Liver (tissue), 9 donors: ENCODE results near the gene MSH6. TPM values are rescaled to one million over a fixed set of nuclear protein-coding genes. Genes with fewer than 3 reads are reported as not detected.

ENCODE experiments used
- DNase-seq: peaks from one replicate; pipeline ENCODE4 v3.0.0-alpha.2; 2017; ENCODE audit warnings: low spot score
- H3K27ac ChIP-seq, 2 donors: one replicate each; pipeline ENCODE4 v1.7.0; 2013; ENCODE audit warnings: inconsistent platforms in 2 of 2, low read length in 2 of 2, control low read depth in 1 of 2, low read depth in 1 of 2, mild to moderate bottlenecking in 1 of 2
- H3K27me3 ChIP-seq, 4 donors: one replicate each; pipeline versions ENCODE4 v1.6.1 to v1.7.0; 2013; ENCODE audit warnings: low read length in 3 of 4, inconsistent platforms in 1 of 4, mild to moderate bottlenecking in 1 of 4, moderate library complexity in 1 of 4; ENCODE audit not compliant: control insufficient read depth in 4 of 4, insufficient read depth in 4 of 4
- H3K36me3 ChIP-seq, 4 donors: one replicate each; pipeline versions ENCODE4 v1.6.1 to v1.7.0; 2013; ENCODE audit warnings: low read length in 3 of 4, mild to moderate bottlenecking in 3 of 4, low read depth in 1 of 4, moderate library complexity in 1 of 4; ENCODE audit not compliant: control insufficient read depth in 4 of 4, insufficient read depth in 3 of 4
- H3K4me1 ChIP-seq, 4 donors: one replicate each; pipeline versions ENCODE4 v1.6.1 to v1.7.0; 2013; ENCODE audit warnings: low read length in 3 of 4, mild to moderate bottlenecking in 3 of 4, moderate library complexity in 1 of 4; ENCODE audit not compliant: control insufficient read depth in 4 of 4, insufficient read depth in 4 of 4
- H3K4me3 ChIP-seq, 3 donors: one replicate each; pipeline versions ENCODE4 v1.6.1 to v1.7.0; 2013; ENCODE audit warnings: low read length in 3 of 3, control low read depth in 1 of 3, low read depth in 1 of 3, mild to moderate bottlenecking in 1 of 3
- H3K9ac ChIP-seq, 2 donors: one replicate each; pipeline ENCODE4 v1.7.0; 2013; ENCODE audit warnings: low read length in 2 of 2, mild to moderate bottlenecking in 2 of 2, moderate library complexity in 2 of 2, control low read depth in 1 of 2, low read depth in 1 of 2
- H3K9me3 ChIP-seq, 4 donors: one replicate each; pipeline versions ENCODE4 v1.6.1 to v1.7.0; 2013; ENCODE audit warnings: low read length in 3 of 4; ENCODE audit not compliant: control insufficient read depth in 4 of 4
- EGR1 ChIP-seq, 2 donors: IDR thresholded peaks; 2 replicates each; pipeline ENCODE4 v1.6.1; 2016 to 2018; ENCODE audit warnings: antibody characterized with exemption in 2 of 2, low read depth in 2 of 2
- GABPA ChIP-seq, 2 donors: IDR thresholded peaks in 1 of 2; conservative IDR thresholded peaks in 1 of 2; 2 replicates each; pipeline ENCODE4 v1.6.1; 2016; ENCODE audit warnings: antibody characterized with exemption in 2 of 2, mild to moderate bottlenecking in 1 of 2, moderate library complexity in 1 of 2
- HNF4G ChIP-seq: IDR thresholded peaks from 2 replicates; pipeline ENCODE4 v1.6.1; 2016; ENCODE audit warnings: antibody characterized with exemption
- JUND ChIP-seq, 2 donors: IDR thresholded peaks; 2 replicates each; pipeline ENCODE4 v1.6.1; 2016; ENCODE audit warnings: antibody characterized with exemption in 2 of 2
- NR2F2 ChIP-seq: IDR thresholded peaks from 2 replicates; pipeline ENCODE4 v1.6.1; 2016; ENCODE audit warnings: antibody characterized with exemption
- RAD21 ChIP-seq, 2 donors: IDR thresholded peaks; 2 replicates each; pipeline ENCODE4 v1.6.1; 2016; ENCODE audit warnings: antibody characterized with exemption in 2 of 2, mild to moderate bottlenecking in 2 of 2
- REST ChIP-seq: IDR thresholded peaks from 2 replicates; pipeline ENCODE4 v1.6.1; 2016; ENCODE audit warnings: antibody characterized with exemption, mild to moderate bottlenecking
- RXRA ChIP-seq, 2 donors: IDR thresholded peaks; 2 replicates each; pipeline ENCODE4 v1.6.1; 2017 to 2018; ENCODE audit warnings: antibody characterized with exemption in 2 of 2, mild to moderate bottlenecking in 1 of 2
- TAF1 ChIP-seq: conservative IDR thresholded peaks from 2 replicates; pipeline ENCODE4 v1.6.1; 2016; ENCODE audit warnings: antibody characterized with exemption, mild to moderate bottlenecking
- ZBTB33 ChIP-seq: IDR thresholded peaks from 2 replicates; pipeline ENCODE4 v1.6.1; 2016; ENCODE audit warnings: antibody characterized with exemption
- WGBS: extraction: QIAGEN DNeasy Blood & Tissue Kit; methylation state at CpG from one replicate; pipeline ENCODE4 v1.1.7; 2013; 5-methylcytosine and 5-hydroxymethylcytosine counted together
- polyA plus RNA-seq, 2 donors: library from polyadenylated mRNA; stranded (reverse) in 1 of 2; unstranded in 1 of 2; fragments of 200-250 nt in 1 of 2; fragments of >200 nt in 1 of 2; fragmentation: Nextera tagmentation in 1 of 2; extraction: Ambion mirVana in 1 of 2; gene quantifications; one replicate each; pipeline versions ENCODE4 v1.2.1 to v1.2.3, GENCODE V29; 2013 to 2015
- total RNA-seq, 2 donors: library from RNA; depleted of rRNA; stranded (reverse); fragments of >200 nt; gene quantifications; one replicate each; pipeline ENCODE4 v1.2.3, GENCODE V29; 2014
- TF ChIP-seq, protein P1 (sequence below): fragments of 150-350 bp; IDR thresholded peaks from 2 replicates; pipeline ENCODE4 v1.5.1; 2017; ENCODE audit warnings: improper control_type of control experiment, low read depth, low read length; ENCODE audit not compliant: missing input control
- donor health status: healthy.
- donor health status: healthy.
- donor health status: healthy.
- donor health status: healthy.
- donor health status: healthy.

The MSH6 gene
- total and polyA plus RNA-seq, 4 donors, result 5.3 to 40.5 (median 17.6) TPM

- H3K4me1 ChIP-seq, result peaks cover 0 to 10% (median 5%) of the 10 kb centered on the region in 4 donors
- DNase-seq, result peak; percentile 80
- H3K9me3 ChIP-seq, result no peaks in the 10 kb centered on the region
- H3K4me3 ChIP-seq, result peak overlapping the region; percentile 82 to 98 (median 88)
- no peaks in the 10 kb centered on the region for H3K36me3 ChIP-seq
- 1% methylated on average over 71 of the region's 71 CpGs for WGBS
- no peaks in the 10 kb centered on the region for H3K27me3 ChIP-seq
- TF ChIP-seq NR2F2, result no peak
- TF ChIP-seq, protein P1, sequence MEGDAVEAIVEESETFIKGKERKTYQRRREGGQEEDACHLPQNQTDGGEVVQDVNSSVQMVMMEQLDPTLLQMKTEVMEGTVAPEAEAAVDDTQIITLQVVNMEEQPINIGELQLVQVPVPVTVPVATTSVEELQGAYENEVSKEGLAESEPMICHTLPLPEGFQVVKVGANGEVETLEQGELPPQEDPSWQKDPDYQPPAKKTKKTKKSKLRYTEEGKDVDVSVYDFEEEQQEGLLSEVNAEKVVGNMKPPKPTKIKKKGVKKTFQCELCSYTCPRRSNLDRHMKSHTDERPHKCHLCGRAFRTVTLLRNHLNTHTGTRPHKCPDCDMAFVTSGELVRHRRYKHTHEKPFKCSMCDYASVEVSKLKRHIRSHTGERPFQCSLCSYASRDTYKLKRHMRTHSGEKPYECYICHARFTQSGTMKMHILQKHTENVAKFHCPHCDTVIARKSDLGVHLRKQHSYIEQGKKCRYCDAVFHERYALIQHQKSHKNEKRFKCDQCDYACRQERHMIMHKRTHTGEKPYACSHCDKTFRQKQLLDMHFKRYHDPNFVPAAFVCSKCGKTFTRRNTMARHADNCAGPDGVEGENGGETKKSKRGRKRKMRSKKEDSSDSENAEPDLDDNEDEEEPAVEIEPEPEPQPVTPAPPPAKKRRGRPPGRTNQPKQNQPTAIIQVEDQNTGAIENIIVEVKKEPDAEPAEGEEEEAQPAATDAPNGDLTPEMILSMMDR, result no peak
- peak overlapping the region; percentile 92 for H3K27ac ChIP-seq
- H3K9ac ChIP-seq, result peak overlapping the region; percentile 40 to 75
Observed at GRCh38 chr2:47783486-47784351, 774 bp downstream of the MSH6 start.

DNA sequence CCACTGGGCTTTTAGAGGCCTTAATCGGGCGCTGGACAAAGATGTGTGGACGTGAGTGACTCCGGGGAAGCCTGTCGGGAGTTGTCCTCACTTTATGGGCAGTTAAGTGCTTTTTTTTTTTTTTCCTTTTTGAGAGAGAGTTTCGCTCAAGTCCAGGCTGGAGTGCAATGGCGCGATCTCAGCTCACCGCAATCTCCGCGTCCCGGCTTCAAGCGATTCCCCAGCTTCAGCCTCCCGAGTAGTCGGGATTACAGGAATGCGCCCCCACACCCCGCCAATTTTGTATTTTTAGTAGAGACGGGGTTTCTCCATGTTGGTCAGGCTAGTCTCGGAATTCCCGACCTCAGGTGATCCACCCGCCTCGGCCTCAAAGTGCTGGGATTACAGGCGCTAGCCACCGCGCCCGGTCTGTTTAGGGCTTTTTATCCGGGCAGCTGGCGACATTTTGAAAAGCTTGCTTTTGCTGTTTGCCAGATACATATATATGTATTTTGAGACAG, 1.5 kb downstream of the MSH6 start:
- peaks cover 0 to 10% (median 6%) of the 10 kb centered on the region in 4 donors for H3K4me1 ChIP-seq
- H3K9me3 ChIP-seq, result no peaks in the 10 kb centered on the region
- H3K36me3 ChIP-seq, result no peaks in the 10 kb centered on the region
- H3K4me3 ChIP-seq, result peak overlapping the region; percentile 54 to 98 (median 74)
- WGBS, result 32% methylated on average over 28 of the region's 28 CpGs
- no peak overlapping the region for H3K9ac ChIP-seq
- H3K27me3 ChIP-seq, result no peaks in the 10 kb centered on the region
- TF ChIP-seq REST (no peak), GABPA (IDR thresholded peaks at IDR 0.05 in 1 of 2, conservative IDR thresholded peaks at IDR 0.05 in 1 of 2) (no peak)
- peak overlapping the region in 1 of 2 donors; percentile 72 for H3K27ac ChIP-seq
- no peak for DNase-seq

- WGBS, result 77% methylated on average over 7 of the region's 7 CpGs
- H3K4me3 ChIP-seq, result no peak overlapping the region
- H3K36me3 ChIP-seq, result peaks cover 0 to 2% (median 0%) of the 10 kb centered on the region in 4 donors
- no peak for DNase-seq
- no peak overlapping the region for H3K27ac ChIP-seq
- peaks cover 0 to 10% (median 6%) of the 10 kb centered on the region in 4 donors for H3K4me1 ChIP-seq
- no peaks in the 10 kb centered on the region for H3K9me3 ChIP-seq
- no peaks in the 10 kb centered on the region for H3K27me3 ChIP-seq
- no peak overlapping the region for H3K9ac ChIP-seq
- no peak for TF ChIP-seq RAD21 (IDR thresholded peaks at IDR 0.05)
- TF ChIP-seq HNF4G, result no peak
- no peak for TF ChIP-seq JUND (IDR thresholded peaks at IDR 0.05)
- no peak for TF ChIP-seq TAF1
- no peak for TF ChIP-seq ZBTB33
- TF ChIP-seq REST, result no peak
- no peak for TF ChIP-seq EGR1 (IDR thresholded peaks at IDR 0.05; ENCODE audit: low read depth in 2 of 2)
- TF ChIP-seq, protein P1, result no peak
- no peak for TF ChIP-seq RXRA (IDR thresholded peaks at IDR 0.05)
Observed at GRCh38 chr2:47785986-47786385, 3.0 kb downstream of the MSH6 start.
